Fibroblast of skin of right biceps (primary cell): ENCODE results near the gene STRN.
"Not testable (repeated sequence)": the region's sequence is repeated elsewhere in the genome, so short reads cannot be mapped to it uniquely, and the experiment has no call there.

Source experiments
- DNase-seq: peaks from one replicate; pipeline ENCODE4 v3.0.0-alpha.2; 2013

Gene STRN

GRCh38 chr2:36966370-36967235, at the start of gene STRN:
STRN (minus strand) TSS chr2:36966536; CDS start chr2:36966463, 73 bp downstream.
- DNase-seq, result peak; percentile 97

- no peak for DNase-seq
These were observed 46.9 kb upstream of the STRN start for GRCh38 chr2:37013315-37013641.

- DNase-seq, result no peak
These were observed 44.8 kb upstream of the STRN start for GRCh38 chr2:37011130-37011529.

- peak; percentile 14 for DNase-seq
These were observed 39.0 kb upstream of the STRN start for GRCh38 chr2:37005118-37005868.

- no peak for DNase-seq
These were observed 34.7 kb upstream of the STRN start for GRCh38 chr2:37000988-37001556.

- no peak for DNase-seq
These were observed 34.0 kb upstream of the STRN start for GRCh38 chr2:37000318-37000717.

GRCh38 chr2:36999416-36999815, 33.1 kb upstream of the STRN start:
- not testable (repeated sequence) for DNase-seq

GRCh38 chr2:36993841-36994620, 27.7 kb upstream of the STRN start:
- peak; percentile 4 for DNase-seq

GRCh38 chr2:36988008-36988407, 21.7 kb upstream of the STRN start:
- DNase-seq, result no peak

- no peak for DNase-seq
These were observed 16.1 kb upstream of the STRN start for GRCh38 chr2:36982467-36982866.

GRCh38 chr2:36981911-36982310, 15.6 kb upstream of the STRN start:
- no peak for DNase-seq

- DNase-seq, result not testable (repeated sequence)
These were observed 12.7 kb upstream of the STRN start for GRCh38 chr2:36979007-36979406.

- DNase-seq, result no peak
These were observed 9.7 kb upstream of the STRN start for GRCh38 chr2:36976065-36976464.

- no peak for DNase-seq
These were observed 9.0 kb upstream of the STRN start for GRCh38 chr2:36975306-36975705.

GRCh38 chr2:36973320-36973719, 7.0 kb upstream of the STRN start:
- no peak for DNase-seq

GRCh38 chr2:36971990-36972389, 5.7 kb upstream of the STRN start:
- no peak for DNase-seq

- no peak for DNase-seq
These were observed 1.0 kb upstream of the STRN start for GRCh38 chr2:36967236-36967876.

- peak; percentile 9 for DNase-seq
These were observed 476 bp downstream of the STRN start for GRCh38 chr2:36965751-36966369.

- DNase-seq, result no peak
These were observed 1.1 kb downstream of the STRN start for GRCh38 chr2:36965206-36965605.

- DNase-seq, result no peak
These were observed 1.8 kb downstream of the STRN start for GRCh38 chr2:36964496-36965058.

GRCh38 chr2:36963734-36964133, 2.6 kb downstream of the STRN start:
- DNase-seq, result no peak

GRCh38 chr2:36963106-36963505, 3.2 kb downstream of the STRN start:
- no peak for DNase-seq
